GM18502 (cell line): ENCODE data around the gene PADI6.

Source experiments
- ATAC-seq: cut with Tn5 transposase; IDR thresholded peaks from one replicate; pipeline ENCODE4 v1.9.1; 2021; ENCODE audit warnings: mild to moderate bottlenecking; ENCODE audit not compliant: unreplicated experiment, poor library complexity

Gene PADI6

DNA sequence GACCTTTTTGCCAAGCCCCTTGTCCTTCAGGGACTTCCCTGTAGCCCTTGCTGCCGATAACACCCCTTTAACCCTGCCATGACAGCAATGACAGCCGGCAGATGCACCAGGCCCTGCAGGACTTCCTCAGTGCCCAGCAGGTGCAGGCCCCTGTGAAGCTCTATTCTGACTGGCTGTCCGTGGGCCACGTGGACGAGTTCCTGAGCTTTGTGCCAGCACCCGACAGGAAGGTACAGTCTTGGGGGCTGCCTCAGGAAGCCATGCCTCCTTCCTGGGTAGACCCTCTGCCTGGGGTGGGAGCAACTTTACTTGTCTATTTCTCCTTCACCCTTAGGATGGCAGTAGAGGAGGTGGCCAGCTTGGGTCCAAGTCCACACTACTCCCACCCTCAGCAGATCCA, 16.1 kb upstream of the PADI6 start:
- no peak for ATAC-seq

- ATAC-seq = no peak
Observed at GRCh38 chr1:17356387-17357026, 15.5 kb upstream of the PADI6 start.

GRCh38 chr1:17358557-17358956, 13.4 kb upstream of the PADI6 start:
- ATAC-seq = no peak

DNA sequence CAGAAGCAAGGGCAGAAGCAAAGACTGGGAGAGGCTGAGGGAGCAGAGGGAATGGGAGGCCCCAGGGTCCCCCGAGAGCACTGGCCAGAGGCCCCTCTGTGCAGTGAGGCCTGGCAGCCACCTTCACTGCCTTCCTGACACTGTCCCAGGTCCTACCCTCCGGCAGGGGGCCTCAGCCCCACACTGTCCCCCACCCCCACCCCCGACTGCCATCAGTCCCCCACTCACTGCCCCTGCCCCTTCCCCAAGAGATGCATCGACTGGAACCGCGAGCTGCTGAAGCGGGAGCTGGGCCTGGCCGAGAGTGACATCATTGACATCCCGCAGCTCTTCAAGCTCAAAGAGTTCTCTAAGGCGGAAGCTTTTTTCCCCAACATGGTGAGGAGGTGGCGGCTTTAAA, 13.0 kb upstream of the PADI6 start:
- ATAC-seq = no peak

GRCh38 chr1:17359808-17360207, 12.2 kb upstream of the PADI6 start:
- ATAC-seq = no peak

DNA sequence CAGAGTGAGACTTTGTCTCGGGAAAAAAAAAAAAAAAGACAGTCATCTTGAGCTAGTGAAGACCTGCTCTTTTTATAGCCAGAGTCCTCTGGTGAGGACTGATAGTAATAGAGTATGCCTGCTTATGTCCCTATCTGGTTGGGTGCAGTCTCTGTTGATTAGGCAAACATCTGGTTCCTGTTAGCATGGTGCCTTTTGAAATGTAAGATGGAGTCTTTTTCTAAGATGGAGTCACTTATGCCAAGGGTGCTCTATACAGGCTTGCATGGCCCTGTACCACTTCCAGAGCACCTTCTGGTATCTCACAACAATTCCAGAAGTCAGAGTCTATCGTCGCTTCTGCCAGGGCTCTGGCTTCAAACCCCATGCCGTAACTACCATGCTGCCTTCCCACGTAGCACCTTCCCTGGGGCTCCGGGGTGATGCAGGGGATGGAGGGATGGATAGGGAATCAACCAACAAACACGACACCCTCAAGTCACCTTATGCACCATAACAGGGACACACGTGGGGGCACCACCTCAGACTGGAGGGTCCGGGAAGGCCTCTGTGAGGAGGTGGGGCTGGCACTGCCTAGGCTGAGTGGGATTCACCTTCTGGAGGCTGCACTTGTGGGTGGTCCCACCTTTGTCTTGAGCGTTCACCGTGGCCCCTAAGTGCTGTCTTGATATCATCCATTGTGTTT, 11.6 kb upstream of the PADI6 start:
- no peak for ATAC-seq

DNA sequence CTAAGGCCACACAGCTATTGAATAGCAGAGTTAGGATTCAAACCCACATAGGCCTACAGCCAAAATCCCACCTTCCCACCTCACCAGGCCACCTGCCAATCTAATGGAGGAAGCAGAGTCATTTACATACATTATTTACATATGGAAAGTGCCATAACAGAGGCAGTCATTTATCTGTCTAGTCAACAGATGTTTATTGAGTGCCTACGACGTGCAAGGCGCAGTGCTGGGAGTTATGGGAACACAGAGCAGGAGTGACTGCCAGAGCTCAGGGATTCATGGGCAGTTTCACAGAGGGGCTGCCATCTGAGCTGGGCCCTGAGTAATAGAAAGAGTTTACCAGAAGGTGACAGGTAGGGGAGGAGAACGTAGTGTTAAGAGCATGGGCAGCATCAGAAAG, 10.3 kb upstream of the PADI6 start:
- ATAC-seq = no peak

DNA sequence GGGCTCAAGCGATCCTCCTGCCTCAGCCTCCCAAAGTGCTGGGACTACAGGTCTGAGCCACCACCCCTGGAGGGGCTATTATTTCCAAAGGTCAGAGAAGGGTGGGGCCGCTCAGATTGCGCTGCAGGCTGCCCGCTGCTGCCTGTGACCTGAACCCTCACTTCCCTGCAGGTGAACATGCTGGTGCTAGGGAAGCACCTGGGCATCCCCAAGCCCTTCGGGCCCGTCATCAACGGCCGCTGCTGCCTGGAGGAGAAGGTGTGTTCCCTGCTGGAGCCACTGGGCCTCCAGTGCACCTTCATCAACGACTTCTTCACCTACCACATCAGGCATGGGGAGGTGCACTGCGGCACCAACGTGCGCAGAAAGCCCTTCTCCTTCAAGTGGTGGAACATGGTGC, 8.6 kb upstream of the PADI6 start:
- ATAC-seq = no peak

GRCh38 chr1:17363771-17364170, 8.2 kb upstream of the PADI6 start:
- no peak for ATAC-seq

- no peak for ATAC-seq
Observed at GRCh38 chr1:17365293-17365692, 6.7 kb upstream of the PADI6 start.

GRCh38 chr1:17369466-17369865, 2.5 kb upstream of the PADI6 start:
- ATAC-seq = no peak

- ATAC-seq = no peak
Observed at GRCh38 chr1:17370618-17371017, 1.4 kb upstream of the PADI6 start.

DNA sequence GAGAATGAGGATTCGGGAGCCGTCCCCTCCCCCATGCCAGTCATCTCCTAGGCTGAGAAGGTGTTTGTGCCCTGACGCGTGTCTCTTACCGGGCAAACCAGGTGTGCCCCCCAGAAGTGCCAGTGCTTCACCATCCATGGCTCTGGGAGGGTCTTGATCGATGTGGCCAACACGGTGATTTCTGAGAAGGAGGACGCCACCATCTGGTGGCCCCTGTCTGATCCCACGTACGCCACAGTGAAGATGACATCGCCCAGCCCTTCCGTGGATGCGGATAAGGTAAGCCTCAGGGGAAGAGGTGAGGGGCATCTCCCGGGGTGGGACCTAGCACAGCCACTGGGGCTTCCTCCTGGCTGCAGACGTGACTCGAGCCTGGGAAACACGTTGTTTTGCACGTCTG, 959 bp downstream of the PADI6 start:
- no peak for ATAC-seq

DNA sequence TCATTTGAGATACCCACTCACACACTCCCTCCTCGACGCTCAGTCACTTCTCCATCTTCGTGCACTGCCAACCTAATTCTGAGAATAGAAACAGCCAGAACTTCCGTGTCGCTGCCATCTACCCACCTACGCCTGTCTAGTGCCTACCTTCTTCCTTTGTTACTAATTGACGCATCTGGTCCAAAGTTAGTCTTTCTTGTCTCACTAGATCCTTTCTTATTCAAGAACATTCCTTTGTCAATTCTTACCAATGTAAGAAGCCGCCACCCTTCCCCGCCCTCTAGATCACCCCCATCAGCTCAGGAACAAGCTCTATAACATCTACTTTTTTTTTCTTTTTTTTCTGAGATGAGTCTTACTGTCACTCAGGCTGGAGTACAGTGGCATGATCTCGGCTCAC, 3.7 kb downstream of the PADI6 start:
- no peak for ATAC-seq

- ATAC-seq = no peak
Observed at GRCh38 chr1:17377325-17377953, 5.4 kb downstream of the PADI6 start.

GRCh38 chr1:17381161-17381560, 9.2 kb downstream of the PADI6 start:
- ATAC-seq = no peak

DNA sequence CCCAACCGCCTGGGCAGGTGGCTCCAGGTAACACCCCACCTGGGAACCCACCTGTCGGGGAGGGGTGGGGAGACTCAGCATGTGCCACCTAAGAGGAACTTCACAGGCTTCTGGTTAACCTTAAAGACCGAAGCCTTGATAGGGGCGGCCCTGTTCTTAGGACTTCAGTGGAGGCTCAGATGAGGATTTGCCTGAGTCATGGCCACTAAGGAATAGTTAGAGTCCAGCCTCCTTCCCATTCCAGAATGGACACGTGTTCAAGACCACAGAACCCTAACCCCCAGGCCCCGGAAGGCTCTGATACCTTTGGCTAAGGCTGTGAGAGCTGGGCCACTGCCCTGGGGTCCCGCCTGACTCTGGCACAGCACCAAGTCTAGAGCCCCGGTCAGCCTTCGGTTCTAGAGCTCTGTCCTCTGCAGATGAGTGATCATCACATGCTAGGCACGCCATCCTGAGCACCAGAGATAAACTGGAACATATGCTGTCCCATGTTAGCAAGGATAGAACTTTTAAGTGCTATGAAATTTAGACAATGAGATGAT, 20.3 kb downstream of the PADI6 start:
- no peak for ATAC-seq

DNA sequence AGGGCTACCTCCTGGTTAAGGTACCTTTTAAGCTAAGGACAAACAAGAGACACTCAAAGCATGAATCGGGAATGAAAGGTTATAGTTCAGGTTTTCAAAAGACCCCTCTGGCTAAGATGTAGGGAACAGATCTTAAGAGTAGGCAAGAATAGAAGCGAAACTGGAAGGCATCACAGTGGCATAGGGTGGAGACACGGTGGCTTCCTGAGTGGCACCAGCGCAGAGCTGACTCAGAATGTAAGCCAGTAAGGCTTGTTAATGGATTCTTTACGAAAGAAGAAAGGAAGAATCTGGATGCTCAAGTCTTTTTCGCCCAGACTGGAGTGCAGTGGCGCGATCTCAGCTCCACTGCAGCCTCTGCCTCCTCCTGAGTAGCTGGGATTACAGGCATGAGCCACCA, 21.2 kb downstream of the PADI6 start:
- ATAC-seq = no peak

GRCh38 chr1:17397910-17398695, 26.1 kb downstream of the PADI6 start:
- ATAC-seq = no peak

GRCh38 chr1:17400725-17401341, 28.8 kb downstream of the PADI6 start:
- ATAC-seq = no peak
